HG03139 (cell line): ENCODE data around the gene CGB7.

Experiments
- ATAC-seq: cut with Tn5 transposase; IDR thresholded peaks from one replicate; pipeline ENCODE4 v1.9.1; 2021; ENCODE audit not compliant: unreplicated experiment

The CGB7 gene

DNA sequence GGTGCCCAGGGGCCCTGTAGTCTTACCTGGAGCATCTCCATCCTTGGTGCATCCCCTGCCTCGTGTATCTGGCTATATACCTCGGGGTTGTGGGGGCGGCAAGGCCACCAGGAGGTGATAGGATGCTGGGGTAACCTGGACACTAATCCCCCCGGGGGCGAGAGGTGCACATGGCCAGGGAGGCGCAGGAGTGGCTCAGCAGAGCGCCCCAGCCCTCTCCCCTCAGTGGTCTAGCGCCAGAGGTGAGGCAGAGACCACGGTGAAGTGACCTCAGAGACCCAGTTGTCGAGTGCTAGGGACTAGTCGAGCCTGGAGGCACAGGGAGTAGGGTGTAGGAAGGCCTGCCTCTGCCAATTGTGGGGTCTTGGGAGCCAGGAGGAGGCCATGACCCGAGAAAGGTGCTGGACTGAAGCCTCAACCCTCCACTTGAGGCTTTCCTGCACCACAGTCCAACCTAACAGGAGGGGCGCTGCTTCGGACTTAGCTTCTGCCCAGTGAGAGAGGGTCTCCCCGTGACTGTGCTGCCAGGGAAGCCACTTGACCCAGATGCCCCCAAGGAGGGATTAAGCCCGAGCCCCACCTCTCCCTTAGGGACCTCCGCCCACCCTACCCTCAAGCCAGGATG, 40.4 kb downstream of the CGB7 start, which contains the start of gene LHB:
LHB (minus strand) TSS at position 51 of the 625 bp plus-strand sequence; CDS start at position 41, 10 bp downstream.
- no peak for ATAC-seq

- no peak for ATAC-seq
These were observed 41.3 kb downstream of the CGB7 start for GRCh38 chr19:49016067-49016839.

DNA sequence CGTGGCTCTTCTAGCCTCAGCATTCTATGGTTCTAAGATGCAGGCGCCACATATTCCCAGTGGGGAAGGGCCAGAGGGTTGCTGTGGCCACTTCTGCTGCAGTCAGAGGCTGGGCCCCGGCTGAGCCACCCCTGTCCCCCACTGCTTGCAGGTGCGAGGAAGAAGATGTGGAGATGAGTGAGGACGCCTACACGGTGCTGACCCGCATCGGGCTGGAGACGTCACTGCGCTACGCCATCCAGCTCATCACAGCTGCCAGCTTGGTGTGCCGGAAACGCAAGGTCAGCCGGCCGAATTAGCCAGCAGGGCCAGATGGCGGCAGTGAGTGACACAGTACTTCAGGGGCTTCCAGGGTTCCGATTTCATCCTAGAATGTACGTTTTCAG, 42.7 kb downstream of the CGB7 start:
- no peak for ATAC-seq

DNA sequence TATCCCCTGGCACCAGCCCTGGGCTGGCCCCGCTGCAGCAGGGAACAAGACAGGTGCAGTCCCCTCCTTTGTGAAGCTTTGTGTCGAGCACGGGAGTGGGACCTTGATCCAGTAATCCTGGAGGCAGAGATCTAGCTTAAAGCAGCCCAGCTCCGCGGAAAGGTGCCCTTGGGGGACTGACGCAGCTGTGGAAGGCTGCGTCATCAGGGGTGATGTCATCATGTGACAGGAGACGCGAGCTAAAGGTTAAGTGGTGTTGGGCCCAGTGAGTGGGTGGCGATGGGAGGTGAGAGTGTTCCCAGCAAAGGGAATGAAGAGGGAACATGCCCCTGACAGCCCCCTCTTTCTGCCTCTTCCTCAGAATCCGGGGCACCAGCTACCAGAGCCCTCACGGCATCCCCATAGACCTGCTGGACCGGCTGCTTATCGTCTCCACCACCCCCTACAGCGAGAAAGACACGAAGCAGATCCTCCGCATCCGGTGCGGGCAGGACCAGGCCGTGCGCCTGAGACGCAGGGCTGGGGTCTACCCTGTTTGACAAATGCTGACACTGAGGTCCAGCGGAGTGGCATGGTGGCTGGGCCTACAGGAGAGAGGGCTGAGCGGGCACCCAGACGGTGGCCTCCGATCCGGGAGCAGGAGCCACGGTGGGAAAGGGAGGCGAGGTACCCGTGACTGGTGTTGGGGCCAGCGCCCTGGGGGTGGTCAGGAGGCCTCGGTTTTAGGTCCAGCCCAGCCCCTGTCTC, 43.3 kb downstream of the CGB7 start:
- ATAC-seq: no peak

DNA sequence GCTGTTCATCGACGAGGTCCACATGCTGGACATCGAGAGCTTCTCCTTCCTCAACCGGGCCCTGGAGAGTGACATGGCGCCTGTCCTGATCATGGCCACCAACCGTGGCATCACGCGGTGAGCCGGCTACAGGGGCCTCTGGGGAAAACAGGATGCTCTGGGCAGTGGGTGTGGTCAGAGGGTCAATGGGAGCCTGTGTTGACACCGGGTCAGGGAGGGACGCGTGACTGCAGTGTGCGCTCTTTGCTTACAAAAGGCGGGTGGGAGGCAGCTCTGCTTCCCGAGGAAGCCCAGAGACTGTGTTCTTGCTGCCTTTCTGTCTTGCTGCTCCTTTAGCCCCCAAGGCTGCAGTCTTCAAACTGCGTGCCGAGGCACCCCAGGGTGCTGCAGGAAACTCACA, 46.4 kb downstream of the CGB7 start:
- no peak for ATAC-seq

DNA sequence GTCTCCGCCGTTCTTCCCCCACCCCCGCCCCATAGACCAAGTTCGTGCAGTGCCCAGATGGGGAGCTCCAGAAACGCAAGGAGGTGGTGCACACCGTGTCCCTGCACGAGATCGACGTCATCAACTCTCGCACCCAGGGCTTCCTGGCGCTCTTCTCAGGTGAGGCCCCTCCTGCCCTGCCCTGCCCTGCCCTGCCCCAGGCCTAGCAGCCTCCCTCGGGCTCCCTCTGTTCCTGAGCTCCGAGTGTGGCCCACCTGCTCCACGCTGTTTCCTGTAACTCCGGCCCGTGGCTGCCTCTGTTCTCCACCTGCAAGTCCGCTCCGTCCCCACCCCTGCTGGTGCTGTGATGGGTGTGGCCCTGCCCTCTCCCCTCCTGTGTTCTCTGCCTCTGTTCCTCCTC, 47.1 kb downstream of the CGB7 start:
- ATAC-seq: no peak

DNA sequence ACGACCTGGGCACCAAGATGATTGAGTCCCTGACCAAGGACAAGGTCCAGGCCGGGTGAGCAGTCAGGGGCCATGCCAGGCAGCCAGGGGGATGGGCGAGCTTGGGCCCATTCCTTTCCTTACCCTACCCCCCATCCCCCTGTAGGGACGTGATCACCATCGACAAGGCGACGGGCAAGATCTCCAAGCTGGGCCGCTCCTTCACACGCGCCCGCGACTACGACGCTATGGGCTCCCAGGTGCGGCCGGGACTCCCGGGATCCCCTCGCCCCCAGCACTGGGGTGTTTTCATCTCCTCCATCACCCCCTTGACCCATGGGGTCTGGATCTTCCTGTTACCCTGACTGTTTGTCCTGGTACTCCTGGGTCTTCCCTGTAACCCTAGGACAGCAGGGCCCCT, 47.7 kb downstream of the CGB7 start:
- ATAC-seq: no peak

DNA sequence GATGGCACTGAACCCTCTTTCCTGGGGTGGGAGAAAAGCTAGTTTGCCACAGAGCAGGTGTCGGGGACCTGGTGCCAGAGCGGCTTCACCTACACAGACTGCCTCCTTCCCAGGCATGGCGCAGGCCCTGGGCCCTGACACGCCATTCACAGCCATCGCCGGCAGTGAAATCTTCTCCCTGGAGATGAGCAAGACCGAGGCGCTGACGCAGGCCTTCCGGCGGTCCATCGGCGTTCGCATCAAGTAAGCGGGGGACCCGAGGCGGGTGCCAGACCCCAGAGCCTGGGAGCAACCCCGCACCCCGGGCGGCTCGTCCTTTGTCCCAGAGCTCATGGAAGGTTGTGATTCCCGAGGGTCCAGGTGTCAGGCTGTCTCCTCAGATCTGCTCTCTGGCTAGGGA, 50.6 kb downstream of the CGB7 start:
- ATAC-seq: no peak

GRCh38 chr19:49004964-49005614, 52.5 kb downstream of the CGB7 start:
- no peak for ATAC-seq
